ENCODE measurements around the gene PIGU.
"Not testable (repeated sequence)": the region's sequence is repeated elsewhere in the genome, so short reads cannot be mapped to it uniquely, and the experiment has no call there.

Gene PIGU

GRCh38 chr20:34661811-34662210 is 15.1 kb downstream of the PIGU start:
- not testable (repeated sequence) for DNase-seq

GRCh38 chr20:34658654-34659053 is 18.2 kb downstream of the PIGU start:
- DNase-seq: not testable (repeated sequence)

DNA sequence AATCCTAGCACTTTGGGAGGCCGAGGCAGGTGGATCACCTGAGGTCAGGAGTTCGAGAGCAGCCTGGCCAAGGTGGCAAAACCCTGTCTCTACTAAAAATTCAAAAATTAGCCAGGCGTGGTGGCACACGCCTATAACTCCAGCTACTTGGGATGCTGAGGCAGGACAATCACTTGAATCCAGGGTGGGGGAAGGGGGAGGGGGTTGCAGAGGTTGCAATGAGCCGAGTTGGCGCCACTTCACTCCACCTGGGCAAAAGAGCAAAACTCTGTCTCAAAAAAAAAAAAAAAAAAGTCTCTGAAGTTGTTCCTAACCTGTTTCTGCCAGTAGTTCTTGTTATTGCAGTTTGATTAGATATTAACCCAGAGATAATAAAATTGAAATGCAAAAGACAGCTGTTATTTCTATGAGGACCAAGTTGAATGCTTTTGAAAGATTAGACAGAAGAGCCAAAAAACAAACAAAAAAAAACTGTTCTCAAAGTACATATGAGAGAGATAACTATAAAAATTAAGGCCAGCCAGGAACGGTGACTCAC is 22.6 kb downstream of the PIGU start:
- DNase-seq: no peak

GRCh38 chr20:34651200-34651599 is 25.7 kb downstream of the PIGU start:
- no peak for DNase-seq

GRCh38 chr20:34647737-34648136 is 29.2 kb downstream of the PIGU start:
- DNase-seq: no peak

GRCh38 chr20:34644951-34645350 is 31.9 kb downstream of the PIGU start:
- no peak for DNase-seq

- DNase-seq: no peak
Observed at GRCh38 chr20:34644345-34644744, 32.5 kb downstream of the PIGU start.

GRCh38 chr20:34643928-34644327 is 33.0 kb downstream of the PIGU start:
- no peak for DNase-seq

- no peak for DNase-seq
Observed at GRCh38 chr20:34642009-34642408, 34.9 kb downstream of the PIGU start.

DNA sequence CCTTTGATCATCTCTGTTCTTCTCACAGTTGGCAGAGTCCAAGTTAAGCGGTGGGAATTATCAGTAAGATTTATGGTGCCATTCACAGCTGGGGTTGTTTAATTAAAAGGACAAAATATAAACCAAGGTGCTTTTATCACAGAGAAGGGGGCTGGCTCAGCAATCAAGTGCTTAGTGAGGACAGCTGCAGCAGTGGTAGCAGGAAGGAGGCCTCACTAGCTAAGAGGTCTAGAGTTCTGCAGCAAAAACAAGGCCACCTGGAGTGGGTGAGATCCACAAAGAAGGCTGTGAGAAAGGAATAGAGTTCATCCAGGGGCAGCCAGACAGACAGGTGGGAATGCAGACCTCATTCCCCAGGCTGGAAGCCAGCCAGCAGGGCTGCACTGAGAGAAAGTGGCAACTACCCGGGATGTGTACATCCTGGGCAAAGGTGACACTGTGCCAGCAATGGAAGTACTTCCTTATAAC is 37.1 kb downstream of the PIGU start:
- no peak for DNase-seq

- no peak for DNase-seq
Observed at GRCh38 chr20:34638532-34638931, 38.4 kb downstream of the PIGU start.

DNA sequence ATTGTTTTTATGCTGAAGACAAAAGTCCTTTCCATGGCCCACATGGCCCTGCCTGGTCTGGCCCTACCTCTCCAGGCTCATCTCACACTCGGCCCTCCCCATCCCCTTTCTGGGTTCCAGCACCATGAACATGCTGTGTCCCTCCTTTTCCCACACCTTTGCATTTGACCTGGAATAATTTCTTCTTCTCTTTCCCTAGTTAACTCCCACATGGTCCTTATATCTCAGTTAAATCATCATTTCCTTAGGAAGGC is 38.9 kb downstream of the PIGU start:
- no peak for DNase-seq

GRCh38 chr20:34637245-34638038 is 39.5 kb downstream of the PIGU start:
- no peak for DNase-seq

DNA sequence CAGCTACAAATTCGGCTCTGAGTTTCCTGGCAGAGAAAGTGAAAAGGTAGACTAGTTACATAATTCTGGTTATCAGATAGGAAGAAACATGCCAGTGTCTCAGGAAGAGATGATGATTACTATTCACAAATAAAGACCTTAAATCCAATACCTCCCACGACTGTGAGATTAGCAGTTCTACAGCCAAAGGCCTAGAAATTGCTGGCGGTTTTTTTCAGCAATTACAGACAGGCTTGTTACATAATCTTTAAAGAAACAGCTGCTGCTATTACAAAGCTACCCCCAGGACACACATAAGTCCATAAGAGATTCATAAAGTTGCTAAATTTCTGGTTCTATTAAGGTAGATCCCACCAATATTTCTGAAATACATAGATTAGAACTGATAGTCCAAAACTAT is 40.2 kb downstream of the PIGU start:
- DNase-seq: no peak

- DNase-seq: no peak
Observed at GRCh38 chr20:34634392-34634791, 42.5 kb downstream of the PIGU start.

- no peak for DNase-seq
Observed at GRCh38 chr20:34632870-34633452, 43.9 kb downstream of the PIGU start.

GRCh38 chr20:34629904-34630303 is 47.0 kb downstream of the PIGU start:
- no peak for DNase-seq

GRCh38 chr20:34629342-34629741 is 47.5 kb downstream of the PIGU start:
- no peak for DNase-seq

DNA sequence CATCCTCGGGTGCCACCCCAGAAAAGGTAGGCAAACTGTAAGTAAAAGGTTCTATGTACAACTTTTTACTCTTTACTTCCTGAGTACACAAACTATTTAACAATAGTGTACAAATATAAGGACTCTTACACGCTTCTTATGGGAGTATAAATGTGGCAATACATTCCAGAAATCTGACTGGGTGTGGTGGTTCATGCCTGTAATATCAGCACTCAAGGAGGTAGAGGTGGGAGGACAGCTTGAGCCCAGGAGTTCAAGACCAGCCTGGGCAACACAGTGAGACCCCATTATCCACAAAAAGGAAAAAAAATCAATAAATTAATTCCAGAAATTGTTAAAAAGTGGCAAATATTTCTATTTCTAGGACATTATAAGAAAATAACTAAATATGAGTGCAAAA is 48.9 kb downstream of the PIGU start:
- no peak for DNase-seq

DNA sequence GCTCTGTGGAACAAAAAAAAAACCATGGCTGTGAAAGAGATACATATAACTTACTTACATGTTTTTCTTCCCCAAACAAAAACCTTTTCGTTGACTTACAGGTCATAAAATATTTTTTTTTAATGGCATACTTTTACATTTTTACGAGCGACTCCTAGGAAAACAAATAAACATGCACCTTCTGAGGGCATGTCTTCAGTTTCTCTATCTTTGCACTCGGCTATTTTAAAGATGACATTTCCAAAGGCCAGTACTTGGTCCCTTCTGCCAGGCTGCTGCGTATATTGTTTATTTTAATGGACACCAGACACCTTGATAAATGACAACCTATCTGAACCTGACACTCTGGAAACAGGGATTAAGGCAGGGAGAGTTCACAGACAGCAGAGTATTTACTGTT is 49.4 kb downstream of the PIGU start:
- no peak for DNase-seq

GRCh38 chr20:34626992-34627391 is 49.9 kb downstream of the PIGU start:
- DNase-seq: no peak

DNA sequence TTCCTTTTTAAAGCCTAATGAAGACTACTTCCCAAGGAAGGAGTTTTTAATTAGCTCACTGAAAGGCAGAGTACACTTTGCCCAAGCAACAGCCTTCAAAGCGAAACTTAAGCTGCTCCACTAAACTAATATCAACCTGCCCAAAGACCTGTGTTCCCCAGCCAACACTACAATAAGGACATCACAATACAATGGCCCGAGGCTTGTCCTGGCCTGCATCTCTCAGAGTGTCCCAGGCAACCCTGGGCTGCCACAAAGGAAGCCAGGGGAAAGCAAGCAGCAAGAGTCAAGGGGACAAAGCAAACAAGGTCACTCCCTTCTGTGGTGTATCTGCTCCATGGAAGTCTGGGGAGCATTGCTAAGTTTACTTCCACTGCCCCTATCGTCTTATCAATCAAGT is 52.3 kb downstream of the PIGU start:
- no peak for DNase-seq

GRCh38 chr20:34622821-34623451 is 54.0 kb downstream of the PIGU start:
- no peak for DNase-seq
